ENCODE data around the gene DYNC1I2.

DYNC1I2 gene

GRCh38 chr2:171712051-171712450 is 24.8 kb downstream of the DYNC1I2 start (continued):
- TF ChIP-seq ZEB2 (tag by site-specific recombination; IDR thresholded peaks at IDR 0.05) (peak; percentile 88), SETDB1 (IDR thresholded peaks at IDR 0.05; ENCODE audit: insufficient read length, low read length) (peak; percentile 41), KLF9 (tag by site-specific recombination; IDR thresholded peaks at IDR 0.05; ENCODE audit: low read depth) (no peak), HOXD13 (CRISPR knock-in tag; IDR thresholded peaks at IDR 0.05; ENCODE audit: borderline replicate concordance) (no peak), BCL6B (tag by site-specific recombination; IDR thresholded peaks at IDR 0.05) (peak; percentile 25; the same call in 1 of the 2 replicates), ZNF221 (tag by site-specific recombination; IDR thresholded peaks at IDR 0.05; ENCODE audit: borderline replicate concordance) (no peak), BCL11B (tag by site-specific recombination; IDR thresholded peaks at IDR 0.05; ENCODE audit: low read depth) (no peak), ZNF280D (tag by site-specific recombination; IDR thresholded peaks at IDR 0.05) (no peak), PRDM6 (tag by site-specific recombination; IDR thresholded peaks at IDR 0.05) (peak; percentile 97), ZNF211 (tag by site-specific recombination; IDR thresholded peaks at IDR 0.05; ENCODE audit: low read depth) (no peak), ZNF350 (tag by site-specific recombination; IDR thresholded peaks at IDR 0.05) (no peak), IKZF3 (tag by site-specific recombination; IDR thresholded peaks at IDR 0.05) (peak; percentile 91), YY1 (tag by site-specific recombination; IDR thresholded peaks at IDR 0.05) (no peak), ZNF174 (tag by site-specific recombination; IDR thresholded peaks at IDR 0.05) (no peak), ZSCAN30 (tag by site-specific recombination; IDR thresholded peaks at IDR 0.05) (0 out of 2 replicates have a peak, but pooled peaks have one; percentile 23)
- TF ChIP-seq, protein P1, sequence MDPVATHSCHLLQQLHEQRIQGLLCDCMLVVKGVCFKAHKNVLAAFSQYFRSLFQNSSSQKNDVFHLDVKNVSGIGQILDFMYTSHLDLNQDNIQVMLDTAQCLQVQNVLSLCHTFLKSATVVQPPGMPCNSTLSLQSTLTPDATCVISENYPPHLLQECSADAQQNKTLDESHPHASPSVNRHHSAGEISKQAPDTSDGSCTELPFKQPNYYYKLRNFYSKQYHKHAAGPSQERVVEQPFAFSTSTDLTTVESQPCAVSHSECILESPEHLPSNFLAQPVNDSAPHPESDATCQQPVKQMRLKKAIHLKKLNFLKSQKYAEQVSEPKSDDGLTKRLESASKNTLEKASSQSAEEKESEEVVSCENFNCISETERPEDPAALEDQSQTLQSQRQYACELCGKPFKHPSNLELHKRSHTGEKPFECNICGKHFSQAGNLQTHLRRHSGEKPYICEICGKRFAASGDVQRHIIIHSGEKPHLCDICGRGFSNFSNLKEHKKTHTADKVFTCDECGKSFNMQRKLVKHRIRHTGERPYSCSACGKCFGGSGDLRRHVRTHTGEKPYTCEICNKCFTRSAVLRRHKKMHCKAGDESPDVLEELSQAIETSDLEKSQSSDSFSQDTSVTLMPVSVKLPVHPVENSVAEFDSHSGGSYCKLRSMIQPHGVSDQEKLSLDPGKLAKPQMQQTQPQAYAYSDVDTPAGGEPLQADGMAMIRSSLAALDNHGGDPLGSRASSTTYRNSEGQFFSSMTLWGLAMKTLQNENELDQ (tag by site-specific recombination; IDR thresholded peaks at IDR 0.05; ENCODE audit: low read depth) = no peak
- TF ChIP-seq, protein P2, sequence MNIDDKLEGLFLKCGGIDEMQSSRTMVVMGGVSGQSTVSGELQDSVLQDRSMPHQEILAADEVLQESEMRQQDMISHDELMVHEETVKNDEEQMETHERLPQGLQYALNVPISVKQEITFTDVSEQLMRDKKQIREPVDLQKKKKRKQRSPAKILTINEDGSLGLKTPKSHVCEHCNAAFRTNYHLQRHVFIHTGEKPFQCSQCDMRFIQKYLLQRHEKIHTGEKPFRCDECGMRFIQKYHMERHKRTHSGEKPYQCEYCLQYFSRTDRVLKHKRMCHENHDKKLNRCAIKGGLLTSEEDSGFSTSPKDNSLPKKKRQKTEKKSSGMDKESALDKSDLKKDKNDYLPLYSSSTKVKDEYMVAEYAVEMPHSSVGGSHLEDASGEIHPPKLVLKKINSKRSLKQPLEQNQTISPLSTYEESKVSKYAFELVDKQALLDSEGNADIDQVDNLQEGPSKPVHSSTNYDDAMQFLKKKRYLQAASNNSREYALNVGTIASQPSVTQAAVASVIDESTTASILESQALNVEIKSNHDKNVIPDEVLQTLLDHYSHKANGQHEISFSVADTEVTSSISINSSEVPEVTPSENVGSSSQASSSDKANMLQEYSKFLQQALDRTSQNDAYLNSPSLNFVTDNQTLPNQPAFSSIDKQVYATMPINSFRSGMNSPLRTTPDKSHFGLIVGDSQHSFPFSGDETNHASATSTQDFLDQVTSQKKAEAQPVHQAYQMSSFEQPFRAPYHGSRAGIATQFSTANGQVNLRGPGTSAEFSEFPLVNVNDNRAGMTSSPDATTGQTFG (tag by site-specific recombination; IDR thresholded peaks at IDR 0.05; ENCODE audit: borderline replicate concordance) = no peak
- TF ChIP-seq, protein P3, sequence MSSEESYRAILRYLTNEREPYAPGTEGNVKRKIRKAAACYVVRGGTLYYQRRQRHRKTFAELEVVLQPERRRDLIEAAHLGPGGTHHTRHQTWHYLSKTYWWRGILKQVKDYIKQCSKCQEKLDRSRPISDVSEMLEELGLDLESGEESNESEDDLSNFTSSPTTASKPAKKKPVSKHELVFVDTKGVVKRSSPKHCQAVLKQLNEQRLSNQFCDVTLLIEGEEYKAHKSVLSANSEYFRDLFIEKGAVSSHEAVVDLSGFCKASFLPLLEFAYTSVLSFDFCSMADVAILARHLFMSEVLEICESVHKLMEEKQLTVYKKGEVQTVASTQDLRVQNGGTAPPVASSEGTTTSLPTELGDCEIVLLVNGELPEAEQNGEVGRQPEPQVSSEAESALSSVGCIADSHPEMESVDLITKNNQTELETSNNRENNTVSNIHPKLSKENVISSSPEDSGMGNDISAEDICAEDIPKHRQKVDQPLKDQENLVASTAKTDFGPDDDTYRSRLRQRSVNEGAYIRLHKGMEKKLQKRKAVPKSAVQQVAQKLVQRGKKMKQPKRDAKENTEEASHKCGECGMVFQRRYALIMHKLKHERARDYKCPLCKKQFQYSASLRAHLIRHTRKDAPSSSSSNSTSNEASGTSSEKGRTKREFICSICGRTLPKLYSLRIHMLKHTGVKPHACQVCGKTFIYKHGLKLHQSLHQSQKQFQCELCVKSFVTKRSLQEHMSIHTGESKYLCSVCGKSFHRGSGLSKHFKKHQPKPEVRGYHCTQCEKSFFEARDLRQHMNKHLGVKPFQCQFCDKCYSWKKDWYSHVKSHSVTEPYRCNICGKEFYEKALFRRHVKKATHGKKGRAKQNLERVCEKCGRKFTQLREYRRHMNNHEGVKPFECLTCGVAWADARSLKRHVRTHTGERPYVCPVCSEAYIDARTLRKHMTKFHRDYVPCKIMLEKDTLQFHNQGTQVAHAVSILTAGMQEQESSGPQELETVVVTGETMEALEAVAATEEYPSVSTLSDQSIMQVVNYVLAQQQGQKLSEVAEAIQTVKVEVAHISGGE (tag by site-specific recombination; conservative IDR thresholded peaks at IDR 0.05; ENCODE audit: low read depth) = no peak; the same call in 1 of the 2 replicates
- TF ChIP-seq, protein P4, sequence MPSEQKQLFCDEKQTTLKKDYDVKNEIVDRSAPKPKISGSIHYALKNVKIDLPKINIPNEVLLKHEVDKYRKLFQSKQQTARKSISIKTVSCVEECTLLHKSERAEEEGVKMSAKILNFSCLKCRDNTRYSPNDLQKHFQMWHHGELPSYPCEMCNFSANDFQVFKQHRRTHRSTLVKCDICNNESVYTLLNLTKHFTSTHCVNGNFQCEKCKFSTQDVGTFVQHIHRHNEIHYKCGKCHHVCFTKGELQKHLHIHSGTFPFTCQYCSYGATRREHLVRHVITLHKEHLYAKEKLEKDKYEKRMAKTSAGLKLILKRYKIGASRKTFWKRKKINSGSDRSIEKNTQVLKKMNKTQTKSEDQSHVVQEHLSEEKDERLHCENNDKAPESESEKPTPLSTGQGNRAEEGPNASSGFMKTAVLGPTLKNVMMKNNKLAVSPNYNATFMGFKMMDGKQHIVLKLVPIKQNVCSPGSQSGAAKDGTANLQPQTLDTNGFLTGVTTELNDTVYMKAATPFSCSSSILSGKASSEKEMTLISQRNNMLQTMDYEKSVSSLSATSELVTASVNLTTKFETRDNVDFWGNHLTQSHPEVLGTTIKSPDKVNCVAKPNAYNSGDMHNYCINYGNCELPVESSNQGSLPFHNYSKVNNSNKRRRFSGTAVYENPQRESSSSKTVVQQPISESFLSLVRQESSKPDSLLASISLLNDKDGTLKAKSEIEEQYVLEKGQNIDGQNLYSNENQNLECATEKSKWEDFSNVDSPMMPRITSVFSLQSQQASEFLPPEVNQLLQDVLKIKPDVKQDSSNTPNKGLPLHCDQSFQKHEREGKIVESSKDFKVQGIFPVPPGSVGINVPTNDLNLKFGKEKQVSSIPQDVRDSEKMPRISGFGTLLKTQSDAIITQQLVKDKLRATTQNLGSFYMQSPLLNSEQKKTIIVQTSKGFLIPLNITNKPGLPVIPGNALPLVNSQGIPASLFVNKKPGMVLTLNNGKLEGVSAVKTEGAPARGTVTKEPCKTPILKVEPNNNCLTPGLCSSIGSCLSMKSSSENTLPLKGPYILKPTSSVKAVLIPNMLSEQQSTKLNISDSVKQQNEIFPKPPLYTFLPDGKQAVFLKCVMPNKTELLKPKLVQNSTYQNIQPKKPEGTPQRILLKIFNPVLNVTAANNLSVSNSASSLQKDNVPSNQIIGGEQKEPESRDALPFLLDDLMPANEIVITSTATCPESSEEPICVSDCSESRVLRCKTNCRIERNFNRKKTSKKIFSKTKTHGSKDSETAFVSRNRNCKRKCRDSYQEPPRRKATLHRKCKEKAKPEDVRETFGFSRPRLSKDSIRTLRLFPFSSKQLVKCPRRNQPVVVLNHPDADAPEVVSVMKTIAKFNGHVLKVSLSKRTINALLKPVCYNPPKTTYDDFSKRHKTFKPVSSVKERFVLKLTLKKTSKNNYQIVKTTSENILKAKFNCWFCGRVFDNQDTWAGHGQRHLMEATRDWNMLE (tag by site-specific recombination; conservative IDR thresholded peaks at IDR 0.05; ENCODE audit: low read depth) = peak; percentile 53

All from HEK293 (cell line).